ENCODE data around the gene P2RY2.

P2RY2 gene

DNA sequence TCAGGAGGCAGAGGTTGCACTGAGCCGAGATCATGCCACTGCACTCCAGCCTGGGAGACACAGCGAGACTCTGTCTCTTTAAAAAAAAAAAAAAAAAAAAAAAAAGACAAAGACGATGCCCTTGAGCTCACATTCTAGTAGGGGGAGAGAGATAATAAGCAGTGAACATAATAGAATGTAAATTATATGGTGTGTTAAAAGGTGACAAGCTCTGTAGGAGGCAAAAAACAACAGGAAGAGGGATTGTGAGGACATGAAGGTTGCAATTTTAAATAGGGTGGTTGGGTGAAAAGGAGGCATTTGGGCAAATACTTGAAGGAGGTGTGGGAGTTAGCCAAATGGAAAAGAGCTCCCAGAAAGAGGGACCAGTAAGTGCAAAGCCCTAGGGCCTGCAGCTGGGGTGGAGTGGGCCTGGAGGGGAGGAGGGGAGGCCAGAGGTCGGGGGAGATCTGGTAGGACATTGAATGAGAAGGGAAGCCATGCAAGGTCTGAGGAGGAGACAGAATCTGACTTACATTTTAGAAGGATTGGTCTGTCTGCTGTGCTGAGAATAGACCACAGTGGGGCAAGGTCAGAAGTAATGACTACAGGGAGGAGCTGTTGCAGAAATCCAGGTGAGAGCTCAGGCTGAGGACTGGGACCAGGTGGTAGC is 26.6 kb downstream of the P2RY2 start:
- DNase-seq = no peak

GRCh38 chr11:73245461-73245860 is 27.4 kb downstream of the P2RY2 start:
- no peak for DNase-seq

GRCh38 chr11:73246303-73246702 is 28.2 kb downstream of the P2RY2 start:
- peak; percentile 31 for DNase-seq

- no peak for DNase-seq
These were observed 30.6 kb downstream of the P2RY2 start for GRCh38 chr11:73248526-73249185.

DNA sequence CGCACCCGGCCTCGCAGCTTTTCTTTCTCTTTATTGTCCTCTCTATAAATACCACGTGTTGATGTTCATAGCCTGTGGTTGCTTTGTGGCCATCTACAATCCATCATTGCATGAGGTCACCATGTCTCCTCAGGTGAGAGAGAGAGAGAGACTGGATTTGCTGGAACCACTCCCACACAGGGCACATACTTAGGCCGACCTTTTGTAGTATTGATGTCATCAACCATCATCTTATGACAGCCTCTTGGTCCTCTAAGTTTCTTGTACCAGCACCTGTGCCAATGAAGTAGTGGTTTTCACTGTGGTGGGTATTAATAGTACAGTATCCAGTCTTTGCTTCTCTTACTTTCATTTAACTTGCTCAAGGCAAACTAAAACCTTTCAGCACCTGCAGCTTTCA is 31.2 kb downstream of the P2RY2 start:
- no peak for DNase-seq

DNA sequence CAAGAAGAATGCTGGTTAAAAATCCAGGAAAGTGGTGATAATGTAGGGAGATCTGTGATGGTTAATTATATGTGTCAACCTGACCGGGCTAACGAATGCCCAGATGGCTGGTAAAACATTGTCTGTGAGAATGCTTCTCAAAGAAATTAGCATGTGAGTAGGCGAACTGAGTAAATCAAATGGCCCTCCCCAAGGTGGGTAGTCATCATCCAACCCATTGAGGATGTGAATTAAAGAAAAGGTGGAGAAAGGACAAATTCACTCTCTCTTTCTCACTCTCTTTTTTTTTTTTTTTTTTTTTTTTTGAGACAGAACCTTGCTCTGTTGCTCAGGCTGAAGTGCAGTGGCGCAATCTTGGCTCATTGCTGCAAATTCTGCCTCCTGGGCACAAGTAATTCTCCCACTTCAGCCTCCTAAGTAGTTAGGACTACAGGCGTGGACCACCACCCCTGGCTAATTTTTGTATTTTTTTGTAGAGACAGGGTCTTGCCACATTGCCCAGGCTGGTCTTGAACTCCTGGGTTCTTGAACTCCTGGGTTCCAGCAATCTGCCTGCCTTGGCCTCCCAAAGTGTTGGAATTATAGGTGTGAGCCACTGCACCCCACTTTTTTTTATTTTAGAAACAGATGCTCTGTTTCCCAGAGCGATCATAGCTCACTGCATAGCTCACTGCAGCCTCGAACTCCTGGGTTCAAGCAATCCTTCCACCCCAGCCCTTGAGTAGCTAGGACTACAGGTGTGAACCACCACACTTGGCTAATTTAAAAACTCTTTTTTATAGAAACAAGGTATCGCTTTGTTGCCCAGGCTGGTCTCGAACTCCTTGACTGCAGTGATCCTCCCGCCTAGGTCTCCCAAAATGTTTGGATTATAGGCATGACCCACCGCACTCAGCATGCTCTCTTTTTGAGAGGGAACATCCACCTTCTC is 32.0 kb downstream of the P2RY2 start:
- DNase-seq = no peak

DNA sequence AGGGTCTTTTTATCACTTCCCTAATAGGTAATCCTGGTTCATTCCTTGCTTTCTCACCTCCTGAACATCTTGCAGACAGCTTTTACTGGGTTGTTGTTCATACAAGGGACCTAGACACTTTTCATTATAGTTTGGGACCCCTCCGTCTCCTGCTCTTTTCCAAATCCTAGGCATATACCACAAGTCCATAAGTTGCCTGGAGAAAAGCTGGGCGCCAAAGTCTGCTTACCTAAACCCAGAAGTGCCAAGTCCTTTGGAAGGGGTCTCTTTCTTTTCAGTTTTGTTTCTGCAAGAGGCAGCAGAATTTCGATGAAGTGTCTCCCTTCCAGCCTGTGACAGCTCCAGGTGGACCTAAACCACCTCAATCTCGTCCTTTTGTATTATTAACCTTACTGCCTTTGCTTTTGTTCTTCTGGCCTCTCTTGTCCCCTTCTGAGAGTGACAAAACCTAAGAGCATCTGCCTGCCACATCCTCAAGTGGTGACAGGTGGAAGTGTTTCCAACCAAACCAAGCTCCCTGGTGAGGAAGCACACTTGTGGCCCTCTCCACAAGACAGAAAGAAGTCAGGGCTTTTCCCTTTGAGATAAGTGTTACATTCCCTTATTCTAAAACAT is 34.6 kb downstream of the P2RY2 start:
- no peak for DNase-seq

DNA sequence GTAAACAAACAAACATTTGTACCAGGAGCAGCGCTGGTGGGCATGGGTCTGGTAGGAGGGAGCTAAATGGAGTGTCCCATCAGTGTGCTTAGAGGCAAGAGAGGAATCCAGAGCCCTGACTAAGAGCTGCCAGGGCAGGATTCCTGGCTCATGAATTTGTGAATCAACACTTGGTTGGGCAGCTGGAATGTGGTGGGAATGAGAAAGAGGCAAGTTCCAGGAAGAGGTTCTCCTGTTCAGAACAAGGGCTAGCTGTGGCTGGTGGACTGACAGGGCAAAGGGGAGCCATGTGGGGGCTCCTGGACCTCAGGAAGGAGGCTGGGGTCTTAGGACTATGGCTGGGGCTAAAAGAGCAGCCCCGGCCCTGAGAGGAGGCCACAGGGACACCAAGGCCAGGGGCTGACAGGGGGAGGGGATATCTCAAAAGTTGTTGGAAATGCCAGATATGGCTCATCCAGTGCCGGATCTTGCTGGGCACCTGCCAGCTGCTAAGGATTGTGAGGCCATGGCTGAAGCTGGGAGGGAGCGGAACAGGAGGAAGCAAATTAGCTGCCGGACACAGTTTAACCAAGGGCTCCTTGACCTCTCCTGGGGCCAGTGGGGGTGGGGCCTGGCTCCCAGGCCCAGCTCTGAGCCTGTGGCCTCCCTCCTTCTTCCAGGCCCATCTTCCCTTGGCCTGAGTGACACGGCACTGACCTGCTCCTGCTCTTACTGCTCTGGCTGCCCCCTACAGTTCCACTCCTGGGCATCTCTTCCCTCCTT is 39.4 kb downstream of the P2RY2 start:
- peak; percentile 98 for DNase-seq

GRCh38 chr11:73258104-73259035 is 40.3 kb downstream of the P2RY2 start:
- no peak for DNase-seq

DNA sequence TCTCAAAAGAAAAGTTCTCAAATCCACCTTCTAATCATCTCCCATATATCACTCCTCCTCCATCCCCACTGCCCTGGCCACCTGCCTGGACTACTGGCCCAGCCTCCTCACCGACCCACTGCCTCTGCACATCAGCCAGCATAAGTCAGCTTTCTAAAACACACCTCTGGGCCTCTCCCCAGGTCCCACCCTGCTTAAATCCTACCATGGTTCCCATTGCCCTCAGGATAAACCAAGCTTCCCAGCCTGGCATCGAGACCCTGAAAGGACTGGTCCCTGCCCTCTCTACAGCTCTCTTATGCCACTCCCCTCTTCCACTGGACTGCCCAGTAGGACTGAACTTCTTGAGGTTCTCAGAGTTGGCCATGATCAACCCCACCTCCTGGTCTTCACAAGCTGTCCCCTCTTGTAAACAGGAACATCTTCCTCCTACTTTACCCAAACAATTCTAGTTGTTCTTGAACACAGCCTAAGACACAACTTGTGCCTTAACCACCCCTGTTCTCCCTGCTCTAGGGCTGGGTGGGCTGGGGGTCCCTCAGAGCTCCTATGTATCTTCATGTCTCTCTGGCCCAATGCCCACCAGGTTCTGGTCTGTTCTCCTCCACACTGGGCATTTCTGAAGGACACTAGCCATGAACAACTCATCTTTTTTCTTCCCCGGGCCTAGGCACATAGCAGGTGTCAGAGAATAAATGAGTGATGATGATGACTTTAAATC is 41.5 kb downstream of the P2RY2 start:
- DNase-seq = no peak

- DNase-seq = no peak
These were observed 42.0 kb downstream of the P2RY2 start for GRCh38 chr11:73260127-73260457.

GRCh38 chr11:73262851-73263495 is 44.9 kb downstream of the P2RY2 start:
- DNase-seq = no peak

DNA sequence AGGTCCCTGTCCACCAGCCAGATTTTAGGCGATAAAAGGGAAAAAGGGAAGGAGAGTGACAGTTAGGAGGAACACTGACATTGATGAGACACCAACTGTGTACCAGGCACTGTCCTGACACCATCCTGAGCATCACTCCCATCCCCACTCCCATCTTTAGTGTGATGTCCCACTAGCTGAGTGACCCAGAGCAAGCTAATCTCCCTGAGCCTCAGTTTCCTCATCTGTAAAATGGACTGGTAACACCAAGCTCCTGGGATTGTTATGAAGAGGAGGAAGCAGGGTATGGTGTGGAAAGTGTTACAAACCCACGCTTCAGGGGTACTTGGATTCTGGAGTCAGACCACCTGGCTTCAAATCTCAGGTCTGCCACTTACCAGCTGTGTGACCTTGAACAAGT is 45.6 kb downstream of the P2RY2 start:
- no peak for DNase-seq

DNA sequence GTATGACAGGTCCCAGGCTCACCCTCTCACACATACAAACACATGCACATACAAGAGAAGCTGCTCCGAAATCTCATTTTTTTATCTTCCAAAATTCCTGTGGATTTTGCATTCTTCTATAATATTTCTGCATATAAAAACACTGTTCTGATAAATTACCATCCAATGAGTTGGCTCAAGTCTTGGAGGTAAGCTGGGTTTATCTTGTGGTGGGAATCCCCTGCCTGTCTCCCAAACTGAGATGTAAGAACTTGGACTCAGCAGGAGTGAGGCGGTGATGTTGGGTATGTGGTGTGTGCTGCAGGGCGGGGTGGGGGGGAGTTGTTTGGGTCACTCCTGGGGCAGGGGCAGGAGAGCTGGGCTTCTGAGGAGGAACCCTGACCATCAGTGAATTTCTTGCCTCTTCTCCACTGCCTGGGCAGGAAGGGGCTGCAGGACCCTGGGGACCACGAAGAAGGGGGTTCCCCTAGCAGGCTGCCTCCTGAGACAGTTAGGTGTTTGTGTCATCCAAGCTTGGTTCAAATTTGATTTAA is 47.3 kb downstream of the P2RY2 start:
- peak; percentile 42 for DNase-seq

DNA sequence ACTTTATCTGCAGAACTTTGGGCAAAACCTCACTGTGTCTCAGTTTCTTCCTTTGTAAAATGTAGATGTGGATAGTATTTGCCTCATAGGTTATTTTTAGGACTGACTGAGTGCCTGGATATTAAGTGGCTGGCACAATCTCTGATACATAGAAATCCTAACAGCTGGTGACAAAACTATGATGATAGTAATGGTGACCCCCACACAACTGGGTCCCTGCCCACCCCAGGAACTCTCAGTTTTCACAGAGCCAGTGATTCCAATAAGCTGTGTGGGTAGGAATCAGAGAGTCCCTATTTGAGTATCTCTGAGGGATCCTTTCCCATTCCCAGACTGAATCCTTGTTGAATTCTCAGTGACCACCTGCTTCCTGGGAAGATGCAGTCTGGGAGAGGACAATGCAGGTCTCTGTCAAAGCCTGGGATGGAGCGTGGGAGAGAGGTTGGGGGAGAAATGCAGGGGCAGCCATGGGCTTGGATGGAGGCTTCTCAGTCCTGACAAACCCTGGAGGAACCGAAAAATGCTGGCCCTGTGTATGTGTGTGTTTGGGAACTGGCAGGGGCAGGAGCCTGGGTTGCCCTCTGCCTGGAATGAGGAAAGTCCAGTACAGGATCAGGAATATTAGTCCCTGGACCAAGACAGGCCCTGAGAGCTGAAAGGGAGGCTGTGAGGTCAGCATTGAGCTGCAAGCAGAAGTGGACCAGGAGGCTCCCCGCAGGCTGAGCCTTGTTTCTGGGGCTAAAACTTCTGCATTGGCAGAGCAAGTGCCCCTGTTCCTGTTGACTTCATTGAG is 48.0 kb downstream of the P2RY2 start:
- DNase-seq = no peak

DNA sequence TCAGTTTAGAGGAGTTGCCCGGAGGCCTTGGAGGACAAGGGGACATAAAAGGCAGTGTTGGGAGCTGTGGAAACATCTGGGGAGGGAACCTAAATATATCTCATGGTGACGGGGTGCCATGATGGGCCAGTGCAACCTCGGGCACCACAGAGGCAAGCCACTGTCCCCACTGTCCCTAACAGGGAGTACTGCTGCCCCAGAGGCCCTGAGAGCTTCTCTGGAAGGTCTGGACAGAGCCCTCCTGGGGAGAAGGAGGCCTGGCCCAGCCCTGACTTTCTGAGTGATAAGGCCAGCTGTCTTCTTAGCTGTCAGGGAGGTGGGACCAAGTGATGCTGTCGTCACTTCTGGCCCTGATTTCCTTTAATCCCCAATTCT is 48.6 kb downstream of the P2RY2 start:
- DNase-seq = no peak

DNA sequence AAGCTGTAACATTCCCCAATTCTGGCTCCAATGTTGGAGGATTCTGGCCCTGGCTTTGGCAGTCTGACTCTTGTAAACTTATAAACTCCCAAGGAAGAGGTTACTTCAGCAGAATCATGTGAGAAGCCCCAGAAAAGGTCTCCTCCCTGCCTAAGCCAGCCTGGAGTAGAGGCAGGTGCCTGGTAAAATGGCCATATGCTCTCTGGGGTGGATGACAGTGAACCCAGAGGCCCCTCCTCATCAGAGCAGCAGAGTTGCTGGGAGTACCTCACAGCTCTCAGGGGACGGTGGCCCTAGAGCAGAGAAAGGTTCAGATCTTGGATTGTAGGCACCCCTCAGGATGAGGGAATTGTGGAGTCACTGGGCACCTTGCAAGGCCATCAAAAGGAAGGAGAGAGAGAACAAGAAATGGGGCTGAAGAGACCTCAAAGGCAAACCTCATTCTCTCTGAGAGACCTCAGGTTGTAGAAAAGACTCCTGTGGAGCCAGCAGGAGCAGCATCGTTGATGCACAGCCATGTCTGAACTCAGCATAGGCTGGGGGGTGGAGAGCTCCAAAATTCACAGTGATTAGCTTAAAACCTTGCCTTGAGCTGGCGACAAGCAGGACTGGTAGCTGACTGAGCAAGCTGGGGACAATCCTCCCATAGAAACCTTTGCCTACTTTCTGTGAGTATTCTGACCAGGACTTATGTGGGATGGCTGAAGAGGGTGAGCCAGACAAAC is 49.2 kb downstream of the P2RY2 start:
- DNase-seq = no peak

DNA sequence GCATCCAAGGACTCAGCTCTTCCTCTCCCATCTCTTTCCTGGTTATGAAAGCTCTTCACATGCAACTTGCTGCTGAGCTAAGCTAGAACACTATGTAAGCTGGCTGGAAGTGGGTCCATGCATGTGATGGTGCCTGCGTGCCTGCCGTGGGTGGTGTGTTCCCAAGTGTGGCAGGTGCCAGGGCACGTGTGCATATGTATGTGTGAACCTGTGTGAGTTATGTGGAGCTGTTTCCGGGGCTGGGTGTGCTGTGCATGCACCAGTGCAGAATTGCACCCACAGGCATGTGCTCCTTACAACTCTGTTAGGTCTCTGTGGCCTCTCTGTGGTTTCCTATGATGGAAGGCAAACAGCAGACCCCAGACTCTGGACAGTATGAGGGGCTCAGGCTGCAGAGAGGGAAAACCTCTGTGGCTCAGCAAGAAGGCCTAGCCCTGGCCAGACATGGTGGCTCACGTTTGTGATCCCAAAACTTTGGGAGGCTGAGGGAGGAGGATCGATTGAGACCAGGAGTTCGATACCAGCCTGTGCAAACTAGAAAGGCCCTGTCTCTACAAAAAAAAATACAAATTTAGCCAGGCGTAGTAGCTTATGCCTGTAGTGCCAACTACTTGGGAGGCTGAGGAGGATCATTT is 49.9 kb downstream of the P2RY2 start:
- DNase-seq = no peak

Data from fibroblast of skin of back (primary cell).